Right kidney (tissue), 1 donor: ENCODE results near the gene FAU.

ENCODE experiments used
- DNase-seq: peaks from one replicate; pipeline ENCODE4 v3.0.0-alpha.2; 2016

The FAU gene

GRCh38 chr11:65083834-65084597, 37.9 kb downstream of the FAU start, which contains the start of the genes CDCA5 and ZFPL1:
CDCA5 (minus strand) TSS chr11:65084040; CDS start chr11:65083978, 62 bp downstream.
ZFPL1 (plus strand) TSS chr11:65084222; CDS start chr11:65084699, 477 bp downstream.
- peak; percentile 91 for DNase-seq

- DNase-seq = no peak
Measured at GRCh38 chr11:65083134-65083833, 38.6 kb downstream of the FAU start.

- no peak for DNase-seq
Measured at GRCh38 chr11:65078786-65079342, 43.1 kb downstream of the FAU start.

GRCh38 chr11:65078151-65078550, 43.8 kb downstream of the FAU start:
- DNase-seq = no peak

- no peak for DNase-seq
Measured at GRCh38 chr11:65077451-65077850, 44.5 kb downstream of the FAU start.

GRCh38 chr11:65072631-65072966, 49.3 kb downstream of the FAU start:
- no peak for DNase-seq

- DNase-seq = no peak
Measured at GRCh38 chr11:65071907-65072630, 49.9 kb downstream of the FAU start.
